Inflammatory macrophage (primary cell): ENCODE results near the gene CRTC2.
A peak's percentile ranks its signal among the peaks of the same experiment; 100 is the strongest.

Experiments used
- DNase-seq, 2 donors: peaks; one replicate each; pipeline ENCODE4 v3.0.0-alpha.2; 2020 to 2022

The CRTC2 gene

GRCh38 chr1:153945795-153946621 is 12.4 kb downstream of the CRTC2 start:
- peak; percentile 98 to 99 for DNase-seq

- DNase-seq, result peak; percentile 92 to 95
Observed at GRCh38 chr1:153945131-153945794, 13.1 kb downstream of the CRTC2 start.

GRCh38 chr1:153944827-153945117 is 13.6 kb downstream of the CRTC2 start:
- no peak for DNase-seq

DNA sequence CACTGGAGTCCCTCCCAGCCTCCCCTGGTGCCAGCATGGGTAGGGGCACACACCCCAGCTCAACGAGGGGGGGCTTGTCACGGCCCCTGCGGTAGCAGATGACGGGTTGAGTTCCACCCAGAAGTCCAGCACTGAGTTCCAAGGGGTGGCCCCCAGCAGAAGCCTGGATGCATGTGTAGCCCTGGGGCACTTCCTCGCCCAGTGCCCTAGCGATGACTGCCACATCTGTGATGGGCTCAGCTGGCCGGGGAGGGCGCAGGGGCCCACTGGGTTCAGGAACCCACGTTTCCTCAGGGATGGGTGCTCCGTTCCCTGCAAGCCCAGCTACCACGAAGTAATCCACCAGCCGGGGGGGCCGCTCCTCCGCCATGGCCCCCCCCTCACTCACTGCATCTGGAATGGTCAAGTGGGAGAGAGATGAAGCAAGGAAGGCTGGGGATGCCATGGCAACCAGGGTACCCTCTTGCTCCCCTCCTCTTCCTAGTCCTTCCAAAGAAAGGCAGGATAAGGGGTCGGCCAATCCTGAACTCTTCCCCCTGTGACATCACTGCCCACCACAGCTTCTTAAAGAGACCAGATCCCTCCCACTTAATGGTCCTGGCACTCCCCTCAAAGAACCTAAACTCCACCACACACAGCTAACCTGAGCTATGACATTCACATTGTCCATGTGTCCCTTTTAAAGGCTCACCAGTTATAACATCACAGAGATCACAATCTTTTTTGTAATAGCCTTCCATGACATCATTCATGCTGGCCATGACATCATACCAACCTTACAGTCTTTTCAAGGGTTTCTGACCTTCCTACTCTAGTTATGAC is 14.2 kb downstream of the CRTC2 start:
- peak; percentile 74 to 76 for DNase-seq

- DNase-seq, result no peak
Observed at GRCh38 chr1:153942766-153943549, 15.5 kb downstream of the CRTC2 start.

DNA sequence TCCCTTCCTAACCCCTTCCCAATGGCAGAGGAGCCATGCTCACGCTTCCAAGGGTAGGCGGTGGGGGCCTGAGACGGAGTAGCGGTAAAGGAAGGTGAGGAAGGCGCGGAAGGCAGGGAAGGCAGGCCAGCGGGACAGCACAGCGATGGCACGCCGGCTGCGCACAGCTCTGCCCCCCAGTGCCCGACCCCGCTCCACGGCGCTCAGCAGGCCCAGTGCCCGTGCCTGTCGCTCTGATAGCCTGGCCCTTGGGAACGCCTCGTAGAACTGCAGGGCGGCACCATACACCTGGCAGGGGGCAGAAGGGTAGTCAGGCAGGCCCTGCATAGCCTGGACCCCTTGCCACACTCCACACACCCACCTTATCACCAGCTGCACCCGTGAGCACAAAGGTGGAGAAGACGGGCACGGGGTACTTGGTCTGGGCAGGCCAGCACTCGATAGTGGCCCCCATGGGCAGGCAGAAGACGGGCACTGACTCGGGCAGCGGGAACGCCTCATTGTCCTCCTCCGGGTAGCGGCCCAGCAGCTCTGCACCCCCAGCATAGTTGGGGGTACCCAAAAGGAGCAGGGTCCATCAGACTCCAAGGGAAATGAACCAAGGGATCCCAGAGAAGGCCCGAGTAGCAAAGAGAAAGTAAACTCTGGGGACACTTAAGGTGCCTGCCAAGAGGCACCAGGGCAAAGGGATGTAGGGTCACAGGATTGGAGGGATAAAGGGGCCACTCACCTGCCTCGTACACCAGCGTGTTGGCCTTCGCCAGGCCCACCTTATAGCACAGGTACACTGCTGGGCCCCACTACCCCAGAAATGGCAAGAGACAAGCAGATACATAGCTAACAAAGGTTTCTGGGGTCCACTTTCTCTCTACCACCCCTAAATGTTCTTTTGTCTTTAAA is 16.3 kb downstream of the CRTC2 start:
- DNase-seq, result no peak

GRCh38 chr1:153940756-153941155 is 17.7 kb downstream of the CRTC2 start:
- DNase-seq, result no peak

DNA sequence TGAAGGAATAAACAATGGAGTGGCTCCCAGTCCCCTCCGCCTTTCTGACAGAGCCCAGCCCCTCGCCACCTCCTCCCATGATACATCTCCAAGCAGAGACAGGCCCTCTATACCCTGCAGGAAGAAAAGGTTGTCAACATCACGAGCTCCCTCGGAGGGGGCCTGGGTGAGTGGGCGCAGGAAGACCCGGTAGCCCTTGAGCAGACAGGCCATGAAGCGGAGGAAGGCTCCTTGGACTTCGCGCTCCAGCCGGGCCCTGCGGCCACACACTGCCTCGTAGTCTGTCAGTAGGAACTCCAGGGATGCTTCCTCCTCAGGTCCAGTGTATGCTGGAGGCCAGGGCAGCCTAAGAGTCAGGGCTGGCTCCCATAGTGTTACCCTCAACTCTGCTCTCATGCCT is 18.9 kb downstream of the CRTC2 start:
- no peak for DNase-seq

- no peak for DNase-seq
Observed at GRCh38 chr1:153938996-153939395, 19.4 kb downstream of the CRTC2 start.

GRCh38 chr1:153937331-153937730 is 21.1 kb downstream of the CRTC2 start:
- DNase-seq, result no peak

DNA sequence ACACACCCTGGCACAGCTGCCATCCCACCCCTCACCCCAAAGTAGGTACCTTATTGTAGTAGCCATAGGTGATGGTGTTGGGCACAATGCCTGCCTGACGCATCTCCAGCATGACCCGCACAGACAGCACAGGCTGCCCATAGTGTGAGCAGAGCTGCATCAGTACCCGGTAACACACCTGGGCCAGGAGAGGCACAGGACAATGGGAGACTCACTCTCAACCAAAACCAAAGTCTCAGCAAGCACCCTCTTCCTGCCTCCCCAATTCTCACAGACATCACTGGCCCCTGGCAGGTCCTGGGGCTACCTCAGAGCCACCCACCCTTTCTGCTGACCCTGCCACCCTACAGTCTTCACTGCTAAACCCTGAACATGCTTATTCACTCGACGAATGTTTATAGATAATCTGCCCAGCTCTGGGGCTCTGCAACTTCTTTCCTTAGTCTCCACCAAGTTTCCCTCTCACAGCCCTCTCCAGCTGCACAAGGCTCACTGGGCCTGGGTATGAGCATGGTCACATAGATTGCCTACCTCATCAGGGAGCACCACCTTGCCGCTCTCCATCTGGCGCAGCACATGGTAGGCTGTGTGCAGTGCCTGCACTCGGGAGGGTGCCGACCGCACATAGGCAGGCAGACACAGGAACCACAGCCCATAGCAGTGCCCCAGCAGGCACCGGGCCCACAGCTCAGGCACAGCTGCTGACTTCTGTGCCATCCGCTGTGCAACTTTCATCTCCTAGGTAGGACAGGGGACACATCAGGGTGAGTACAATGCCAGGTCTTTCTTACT is 22.2 kb downstream of the CRTC2 start:
- DNase-seq, result no peak

- DNase-seq, result no peak
Observed at GRCh38 chr1:153934746-153935145, 23.7 kb downstream of the CRTC2 start.

DNA sequence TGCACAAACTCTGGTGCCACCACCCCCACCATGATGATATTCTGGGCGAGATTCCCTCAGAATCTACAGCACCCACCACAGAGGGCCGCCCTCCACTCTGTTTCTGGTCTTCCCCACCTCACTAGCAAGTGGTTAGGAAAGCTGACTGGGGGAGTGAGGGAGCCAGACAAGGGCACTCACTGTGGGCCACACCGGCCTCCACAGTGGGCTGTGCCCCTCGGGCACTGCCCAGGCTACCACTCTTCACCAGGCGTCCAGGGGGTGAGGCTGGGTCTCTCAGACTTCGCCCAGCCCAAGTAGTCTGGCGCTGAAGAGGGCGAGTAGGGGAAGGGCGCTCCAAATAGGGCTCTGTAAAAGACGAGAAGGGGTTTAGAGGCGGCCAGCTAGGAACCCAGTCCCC is 24.5 kb downstream of the CRTC2 start:
- no peak for DNase-seq

DNA sequence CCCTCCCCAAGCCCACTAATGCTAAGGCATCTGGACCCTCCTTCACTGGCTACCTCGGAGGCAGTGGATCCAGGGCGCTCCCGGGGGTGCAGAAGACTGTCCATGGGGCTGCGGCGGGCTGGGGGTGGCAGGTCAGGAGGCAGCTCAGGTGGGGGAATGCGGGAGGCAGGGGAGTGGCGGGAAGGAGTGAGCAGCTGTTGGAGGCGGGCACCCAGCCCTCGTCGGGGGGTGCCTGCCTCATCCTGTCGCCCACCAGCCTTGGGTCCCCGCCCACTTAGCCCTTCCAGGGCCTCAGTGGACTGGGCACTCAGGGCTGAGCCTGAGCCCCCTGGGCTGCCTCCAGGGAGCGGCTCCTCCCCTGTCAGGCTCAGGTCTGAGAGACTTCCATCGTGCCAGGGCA is 25.0 kb downstream of the CRTC2 start:
- DNase-seq, result no peak

GRCh38 chr1:153932156-153933131 is 26.0 kb downstream of the CRTC2 start:
- no peak for DNase-seq

DNA sequence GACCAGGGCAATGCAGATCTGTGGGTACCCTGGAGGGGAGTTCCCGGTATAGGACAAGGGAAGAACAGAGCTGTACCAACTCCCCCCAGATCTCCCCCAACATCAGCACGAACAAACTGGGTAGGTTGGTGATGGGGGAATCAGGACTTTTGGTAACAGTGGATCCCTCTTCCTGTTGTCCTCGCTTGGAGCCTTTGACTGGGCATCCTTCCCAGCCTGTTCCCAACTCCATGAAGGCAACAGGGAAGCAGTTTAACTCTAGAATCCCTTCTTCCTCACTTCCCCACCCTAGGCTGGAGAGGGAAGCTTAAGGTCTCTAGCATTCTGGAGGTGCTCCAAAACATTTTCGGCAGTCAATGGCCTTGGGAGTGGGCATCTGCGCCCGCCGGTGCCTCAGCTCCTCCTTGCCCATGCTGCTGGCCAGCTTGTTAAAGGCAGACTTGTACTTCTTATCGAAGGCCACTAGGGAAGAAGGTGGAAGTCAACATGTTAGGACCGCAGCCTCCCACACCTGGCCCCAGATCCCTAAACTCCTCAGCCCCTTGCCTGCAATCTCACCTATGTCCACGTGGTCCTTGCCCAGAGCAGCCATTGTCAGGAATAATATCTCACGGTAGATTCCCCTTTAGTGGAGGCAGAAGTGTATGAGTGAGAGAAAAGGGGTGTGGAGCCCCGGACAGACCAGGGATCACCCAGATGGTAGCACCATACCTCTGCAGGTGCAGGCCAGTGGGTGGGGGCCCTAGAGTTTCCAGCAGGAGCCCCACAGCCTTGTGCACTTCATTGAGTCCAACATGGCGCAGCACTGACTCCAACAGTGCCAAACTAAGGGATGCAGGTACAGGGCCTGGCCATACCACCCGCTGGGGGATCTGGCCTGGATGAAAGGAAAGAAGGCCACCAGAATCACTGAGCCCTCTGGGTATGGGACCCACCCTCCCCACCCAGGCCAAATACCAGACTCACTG is 28.1 kb downstream of the CRTC2 start:
- no peak for DNase-seq

DNA sequence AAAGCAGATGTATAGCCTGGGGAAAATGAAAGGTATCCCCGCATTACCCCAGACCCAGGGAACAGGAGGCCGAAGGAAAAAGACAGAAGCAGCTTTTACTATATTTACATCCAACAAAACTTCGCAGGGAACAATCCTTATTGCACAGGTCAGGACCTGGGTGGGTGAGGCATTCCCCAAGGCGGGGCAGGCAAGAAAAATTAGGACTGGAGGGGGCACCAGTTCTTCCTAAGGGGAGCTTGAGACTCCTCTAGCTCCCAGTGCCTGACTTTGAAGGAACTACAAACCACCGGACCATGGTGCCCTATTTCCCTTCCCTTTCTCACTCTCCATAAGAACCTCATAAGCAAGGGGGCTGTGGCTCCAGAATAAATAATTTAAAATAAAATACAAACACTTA is 29.0 kb downstream of the CRTC2 start:
- no peak for DNase-seq

- DNase-seq, result no peak
Observed at GRCh38 chr1:153928791-153929341, 29.5 kb downstream of the CRTC2 start.
